Stimulated activated CD4-positive, alpha-beta T cell treated with anti-CD3 and anti-CD28 coated beads, Interleukin-4, amount 100 ng/mL, for 24 hours (primary cell): ENCODE measurements around the gene CTU1.

ENCODE experiments used
- DNase-seq: peaks from one replicate; pipeline ENCODE4 v3.0.0-alpha.2; 2020

Gene CTU1

GRCh38 chr19:51131780-51132680 is 23.8 kb upstream of the CTU1 start:
- no peak for DNase-seq

GRCh38 chr19:51129716-51130115 is 21.5 kb upstream of the CTU1 start:
- no peak for DNase-seq

DNA sequence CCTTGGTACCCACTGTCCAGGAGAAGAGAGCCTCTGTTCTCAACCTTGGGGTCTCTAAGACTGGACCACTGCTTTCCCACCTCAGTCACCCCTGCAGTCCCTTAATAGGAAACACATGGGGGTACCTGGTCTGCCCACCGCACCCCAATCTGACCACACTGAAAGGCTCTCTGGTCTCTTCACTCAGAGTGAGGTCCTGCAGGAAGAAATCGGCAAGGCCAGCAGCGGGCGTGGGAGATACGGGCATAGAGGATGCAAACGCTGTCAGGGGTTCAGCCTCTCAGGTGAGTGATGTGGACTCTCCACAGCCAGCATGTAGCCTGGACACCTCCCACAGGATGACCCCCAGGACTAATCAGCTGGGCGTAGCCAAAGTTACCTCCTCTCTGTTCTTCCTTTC is 20.0 kb upstream of the CTU1 start:
- DNase-seq: no peak

DNA sequence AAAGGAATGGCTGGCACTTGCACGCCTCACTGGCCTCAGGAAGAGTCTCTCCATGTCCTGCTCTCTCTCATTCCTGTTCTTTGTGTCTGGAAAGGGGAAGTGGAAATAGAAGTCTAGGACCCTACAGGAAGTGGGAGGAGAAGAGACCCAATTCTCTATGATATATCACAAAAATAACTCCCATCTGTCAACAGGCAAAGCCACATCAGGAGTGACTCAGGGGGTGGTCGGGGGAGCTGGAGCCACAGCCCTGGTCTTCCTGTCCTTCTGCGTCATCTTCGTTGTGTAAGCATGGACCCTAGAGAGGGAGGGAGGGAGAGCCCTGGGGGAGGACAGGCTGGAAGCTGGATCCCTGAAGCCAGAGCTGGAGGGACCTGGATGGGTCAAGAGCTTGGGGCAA is 19.5 kb upstream of the CTU1 start:
- no peak for DNase-seq

GRCh38 chr19:51127032-51127431 is 18.8 kb upstream of the CTU1 start:
- DNase-seq: no peak

DNA sequence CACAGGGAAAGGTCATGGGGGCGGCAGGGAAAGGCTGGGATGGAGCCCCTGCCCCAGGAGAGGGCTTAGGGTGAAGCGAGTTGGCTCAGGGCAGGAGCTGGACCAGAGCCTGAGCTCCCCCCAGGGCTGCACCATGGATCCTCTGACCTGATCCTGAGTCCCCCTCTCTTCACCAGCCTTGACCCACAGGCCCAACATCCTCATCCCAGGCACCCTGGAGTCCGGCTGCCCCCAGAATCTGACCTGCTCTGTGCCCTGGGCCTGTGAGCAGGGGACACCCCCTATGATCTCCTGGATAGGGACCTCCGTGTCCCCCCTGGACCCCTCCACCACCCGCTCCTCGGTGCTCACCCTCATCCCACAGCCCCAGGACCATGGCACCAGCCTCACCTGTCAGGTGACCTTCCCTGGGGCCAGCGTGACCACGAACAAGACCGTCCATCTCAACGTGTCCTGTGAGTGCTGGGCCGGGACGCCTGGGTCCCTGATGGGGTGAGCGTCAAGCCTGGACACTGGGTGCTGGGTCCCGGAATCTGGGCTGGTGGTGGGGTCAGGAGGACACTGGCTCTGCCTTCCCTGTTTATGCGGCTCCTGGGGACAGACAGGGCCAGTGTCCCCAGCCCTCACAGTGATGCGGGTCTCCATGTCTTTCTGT is 17.3 kb upstream of the CTU1 start:
- no peak for DNase-seq

DNA sequence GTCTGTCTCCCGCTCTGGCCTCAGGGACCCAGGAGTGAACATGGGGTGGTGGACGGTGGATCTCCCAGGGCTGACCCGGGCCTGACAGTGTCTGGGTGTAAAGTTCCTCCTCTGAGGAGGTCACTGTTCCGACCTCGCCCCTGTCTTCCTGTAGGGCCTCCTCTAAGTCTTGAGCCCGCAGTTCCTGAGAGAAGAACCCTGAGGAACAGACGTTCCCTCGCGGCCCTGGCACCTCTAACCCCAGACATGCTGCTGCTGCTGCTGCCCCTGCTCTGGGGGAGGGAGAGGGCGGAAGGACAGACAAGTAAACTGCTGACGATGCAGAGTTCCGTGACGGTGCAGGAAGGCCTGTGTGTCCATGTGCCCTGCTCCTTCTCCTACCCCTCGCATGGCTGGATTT is 16.5 kb upstream of the CTU1 start, which contains the start of gene SIGLEC9:
Gene SIGLEC9 (plus strand): TSS at position 178 of the 400 bp plus-strand sequence. CDS start 69 bp downstream, at position 247.
- DNase-seq: peak; percentile 9

- no peak for DNase-seq
Measured at GRCh38 chr19:51124216-51124615, 16.0 kb upstream of the CTU1 start.

- no peak for DNase-seq
Measured at GRCh38 chr19:51123802-51124201, 15.6 kb upstream of the CTU1 start.

GRCh38 chr19:51123381-51123800 is 15.2 kb upstream of the CTU1 start:
- DNase-seq: peak; percentile 38

DNA sequence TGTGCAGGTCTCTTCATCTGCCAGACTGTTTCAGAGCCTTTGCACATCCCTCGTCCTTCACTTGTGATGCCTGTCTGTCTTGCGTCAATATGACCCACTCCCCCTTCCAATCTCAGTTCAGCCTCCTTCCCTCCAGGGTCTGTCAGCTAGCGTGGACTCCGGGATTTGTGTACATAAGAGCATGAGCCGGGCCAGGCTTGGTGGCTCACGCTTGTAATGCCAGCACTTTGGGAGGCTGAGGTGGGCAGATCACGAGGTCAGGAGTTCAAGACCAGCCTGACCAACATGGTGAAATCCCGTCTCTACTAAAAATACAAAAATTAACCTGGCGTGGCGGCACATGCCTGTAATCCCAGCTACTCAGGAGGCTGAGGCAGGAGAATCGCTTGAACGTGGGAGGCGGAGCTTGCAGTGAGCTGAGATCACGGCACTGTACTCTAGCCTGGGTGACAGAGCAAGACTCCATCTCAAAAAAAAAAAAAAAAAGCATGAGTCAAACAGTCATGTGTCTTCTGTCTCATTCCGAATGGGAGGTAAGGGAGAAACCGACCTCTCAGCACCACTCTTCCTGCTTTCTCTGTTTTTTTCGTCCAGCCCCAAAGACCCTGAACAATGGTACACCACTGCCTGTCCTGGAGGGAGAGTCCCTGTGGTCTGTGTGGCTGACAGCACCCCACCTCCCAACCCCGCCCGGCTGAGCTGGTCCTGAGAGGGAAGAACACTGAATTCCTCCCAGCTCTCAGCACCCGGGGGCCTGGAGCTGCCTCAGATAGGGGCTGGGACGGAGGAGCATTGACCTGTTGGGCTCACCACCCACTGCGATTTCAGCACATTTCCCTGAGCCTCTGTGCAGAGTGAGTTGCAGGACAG is 14.1 kb upstream of the CTU1 start:
- no peak for DNase-seq

- no peak for DNase-seq
Measured at GRCh38 chr19:51121257-51121656, 13.0 kb upstream of the CTU1 start.

GRCh38 chr19:51120160-51120559 is 12.0 kb upstream of the CTU1 start:
- DNase-seq: no peak

DNA sequence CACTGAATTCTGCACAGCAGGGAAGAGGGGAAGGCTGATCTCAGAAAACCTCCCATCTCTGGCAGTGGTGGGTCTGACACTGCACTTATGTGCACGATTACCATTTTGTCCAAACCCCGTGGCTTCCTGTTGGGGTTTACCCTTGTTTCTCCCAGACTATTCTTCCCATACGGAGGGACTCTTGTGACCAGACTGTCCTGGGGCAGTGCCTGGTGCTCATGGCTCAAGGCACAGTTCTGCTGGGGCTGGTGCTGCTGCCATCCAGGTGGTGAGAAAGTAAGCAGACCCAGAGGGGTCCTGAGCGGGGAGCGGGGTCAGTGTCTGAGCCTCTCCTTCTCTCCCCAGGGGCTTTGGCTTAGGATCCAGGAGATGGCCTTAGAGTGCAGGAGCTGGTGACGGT is 11.4 kb upstream of the CTU1 start:
- no peak for DNase-seq

- DNase-seq: no peak
Measured at GRCh38 chr19:51119101-51119500, 10.9 kb upstream of the CTU1 start.

GRCh38 chr19:51116736-51117286 is 8.6 kb upstream of the CTU1 start:
- DNase-seq: no peak

GRCh38 chr19:51114087-51114729 is 6.0 kb upstream of the CTU1 start:
- no peak for DNase-seq

DNA sequence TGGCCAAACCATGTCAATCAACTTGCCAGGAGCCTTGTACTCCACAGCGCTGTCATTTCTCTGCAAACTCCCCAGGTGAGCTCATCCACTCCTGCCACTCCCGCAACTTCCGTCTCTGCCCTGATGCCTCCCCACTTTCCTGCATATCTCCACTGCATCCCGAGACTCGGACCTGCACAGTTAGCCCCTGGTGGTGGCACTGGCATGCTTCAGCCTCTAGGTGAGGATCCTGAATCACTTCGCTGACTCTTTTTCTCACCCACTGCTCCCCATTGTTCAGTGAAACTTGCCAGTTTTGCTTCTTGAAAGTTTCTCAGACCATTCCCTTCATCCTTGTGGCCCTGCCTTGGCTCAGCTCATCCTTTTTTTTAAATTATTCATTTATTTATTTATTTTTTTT is 3.4 kb upstream of the CTU1 start:
- DNase-seq: no peak

GRCh38 chr19:51110666-51110971 is 2.4 kb upstream of the CTU1 start:
- DNase-seq: no peak

DNA sequence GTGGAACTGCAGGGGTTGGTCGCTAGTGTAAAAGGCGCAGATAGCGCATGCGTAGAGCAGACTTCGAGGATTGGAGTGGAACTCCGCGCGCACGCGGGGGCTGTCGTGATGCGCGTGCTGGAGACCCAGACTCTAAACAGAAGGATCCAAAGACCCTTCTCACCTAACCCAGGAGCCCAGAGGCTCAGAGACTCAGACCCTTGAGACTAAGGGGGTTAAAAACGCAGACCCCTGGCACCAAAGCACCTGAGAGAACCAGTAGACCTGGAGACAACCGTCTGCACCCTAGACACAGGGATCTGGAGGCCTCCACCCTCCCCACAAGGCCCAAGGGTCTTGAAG is 567 bp upstream of the CTU1 start:
- DNase-seq: no peak

DNA sequence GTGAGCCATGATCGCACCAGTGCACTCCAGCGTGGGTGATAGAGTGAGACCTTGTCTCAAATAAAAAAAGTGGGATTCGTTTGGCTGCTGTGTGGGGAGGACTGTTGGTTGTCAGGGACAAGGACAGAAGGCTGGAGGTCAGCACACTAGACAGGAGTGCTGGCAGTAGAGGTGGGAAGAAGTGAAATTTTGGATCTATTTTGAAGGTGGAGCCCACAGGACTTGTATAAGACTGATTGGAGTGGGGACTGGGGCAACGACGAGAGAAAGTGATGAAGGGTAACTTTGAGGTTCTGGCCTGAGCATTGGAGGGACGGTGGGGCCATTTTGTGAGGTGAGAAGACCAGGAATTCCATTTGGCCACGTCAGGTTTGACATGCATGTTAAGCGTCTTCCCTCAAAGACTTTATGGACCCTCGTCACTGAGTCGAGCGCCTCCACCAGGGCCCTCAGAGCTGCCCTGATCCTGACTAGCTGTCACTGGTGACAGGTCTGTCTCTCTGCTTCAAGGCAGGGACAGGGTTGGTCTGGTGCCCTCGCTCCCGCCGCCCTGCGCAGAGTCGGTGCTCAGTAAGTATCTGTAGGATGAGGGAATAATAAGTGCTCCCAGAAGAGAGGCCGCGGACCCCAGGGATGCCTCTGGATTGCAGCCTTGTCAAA is 673 bp downstream of the CTU1 start:
- DNase-seq: peak; percentile 32

DNA sequence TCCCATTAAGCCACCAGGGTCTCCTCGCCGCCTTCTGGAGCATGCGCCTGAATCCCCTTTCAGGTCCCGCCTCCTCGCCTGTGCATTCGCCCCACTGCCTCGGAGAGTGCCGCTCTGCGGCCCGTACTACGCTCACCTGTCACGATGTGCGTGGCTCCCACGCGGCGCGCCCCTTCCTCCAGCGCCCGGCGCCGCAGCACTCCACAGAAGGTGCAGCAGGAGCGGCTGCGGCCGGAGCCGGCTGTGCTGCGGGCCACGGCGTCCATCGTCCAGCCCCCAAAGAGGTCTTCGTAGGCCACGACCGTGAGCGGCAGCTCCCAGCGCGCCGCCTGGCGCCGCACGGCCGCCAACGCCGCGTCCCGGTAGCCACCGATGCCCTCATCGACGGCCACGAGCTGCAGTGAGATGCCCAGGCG is 4.3 kb downstream of the CTU1 start:
- no peak for DNase-seq
